Activated CD4-positive, alpha-beta T cell treated with anti-CD3 and anti-CD28 coated beads for 36 hours (primary cell): ENCODE measurements around the gene PRORP. TPM values are rescaled to one million over a fixed set of nuclear protein-coding genes. Genes with fewer than 3 reads are reported as not detected.

Experiments
- ATAC-seq: fragments of 200-7000 bp; cut with Tn5 transposase; one replicate; pipeline ENCODE4 v1.10.0; 2021; ENCODE audit warnings: mild to moderate bottlenecking, moderate library complexity
- CTCF ChIA-PET: fragments of 350-600 bp; sonication (Branson Sonifier 250); formaldehyde crosslinking; loops from one replicate; lab custom pipeline; 2021; ENCODE audit warnings: antibody characterized with exemption; lab: Charles Lee
- POLR2A ChIA-PET: fragments of 350-600 bp; sonication (Branson Sonifier 250); formaldehyde crosslinking; loops from one replicate; lab custom pipeline; 2021; ENCODE audit warnings: antibody characterized with exemption, inconsistent platforms; lab: Charles Lee
- DNase-seq: peaks from one replicate; pipeline ENCODE4 v3.0.0-alpha.2; 2020
- H3K27ac Mint-ChIP-seq: one replicate; pipeline ENCODE4 v1.8.0; 2021; ENCODE audit warnings: mixed read lengths
- H3K27me3 Mint-ChIP-seq: one replicate; pipeline ENCODE4 v1.8.0; 2021; ENCODE audit warnings: mixed read lengths
- H3K36me3 Mint-ChIP-seq: one replicate; pipeline ENCODE4 v1.8.0; 2021; ENCODE audit warnings: low read depth, mixed read lengths
- H3K4me1 Mint-ChIP-seq: one replicate; pipeline ENCODE4 v1.8.0; 2021; ENCODE audit warnings: mixed read lengths
- H3K4me3 Mint-ChIP-seq: one replicate; pipeline ENCODE4 v1.8.0; 2021; ENCODE audit warnings: mild to moderate bottlenecking, moderate library complexity, mixed read lengths
- H3K9me3 Mint-ChIP-seq: one replicate; pipeline ENCODE4 v1.8.0; 2021; ENCODE audit warnings: low read depth, mixed read lengths
- intact Hi-C, 2 experiments: fragments of 100-400 bp; cut with DNase I in 1 of 2; cut with micrococcal nuclease in 1 of 2; formaldehyde crosslinking; loops; one replicate each; pipeline versions ENCODE4 v1.14.2 to v1.15.1; 2022 to 2024; cut with DNase I, micrococcal nuclease
- total RNA-seq, 2 experiments: library from RNA; stranded (reverse); gene quantifications; one replicate each; pipeline ENCODE4 v1.2.3, GENCODE V29; 2021

Gene PRORP
- total RNA-seq, 2 experiments from 2014 or later, result 37.3 to 51.1 TPM

GRCh38 chr14:35155962-35156361 is 33.6 kb downstream of the PRORP start:
- no peaks in the 10 kb centered on the region for H3K9me3 Mint-ChIP-seq
- ChIA-PET CTCF (interaction anchor here (0.7 to 2.2 kb wide), 5 partner anchors 11 to 266 kb away, joined by 3 to 8 read pairs (median 4); no protein-coding TSS in a partner anchor), POLR2A (interaction anchor here (0.6 to 1.4 kb wide), 4 partner anchors 11 to 249 kb away, joined by 3 to 4 read pairs (median 3); partner anchors contain the start of gene NFKBIA)
- ATAC-seq (peak; percentile 25), DNase-seq (no peak)
- H3K36me3 Mint-ChIP-seq, result peaks cover 26% of the 10 kb centered on the region
- H3K27me3 Mint-ChIP-seq, result no peaks in the 10 kb centered on the region
- peaks cover 49% of the 10 kb centered on the region for H3K4me1 Mint-ChIP-seq
- peak overlapping the region; percentile 67 for H3K27ac Mint-ChIP-seq
- intact Hi-C loops, result no loop called here
- H3K4me3 Mint-ChIP-seq, result peak overlapping the region; percentile 19

DNA sequence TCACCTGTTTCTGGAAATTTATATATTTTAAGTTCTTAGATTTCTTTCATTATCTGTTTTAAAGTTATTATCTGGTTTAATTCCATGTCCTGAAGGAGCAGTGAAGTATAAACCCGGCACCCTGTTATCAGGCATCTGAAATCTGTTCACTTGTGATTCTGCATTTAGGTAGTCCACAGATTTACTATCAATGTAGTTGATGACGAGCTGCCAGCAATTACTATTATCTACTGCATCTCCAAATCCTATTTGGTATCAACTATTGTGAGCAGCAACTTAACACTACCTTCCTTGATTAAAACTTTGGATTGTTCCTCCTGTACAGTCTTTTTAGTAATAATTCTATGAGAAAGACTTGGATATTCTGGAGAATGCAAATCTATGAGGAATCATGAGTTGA is 36.1 kb downstream of the PRORP start:
- intact Hi-C loops, result no loop called here
- Mint-ChIP-seq H3K27ac (no peak overlapping the region), H3K36me3 (peaks cover 17% of the 10 kb centered on the region), H3K4me3 (no peak overlapping the region), H3K27me3 (no peaks in the 10 kb centered on the region), H3K4me1 (peaks cover 61% of the 10 kb centered on the region), H3K9me3 (no peaks in the 10 kb centered on the region)
- ChIA-PET POLR2A (interaction anchor here (1.1 kb wide), 1 partner anchor 246 kb away, joined by 3 read pairs; the partner anchor contains the start of gene NFKBIA), CTCF (interaction anchor here (0.7 to 1.2 kb wide), 5 partner anchors 17 to 269 kb away, joined by 3 to 4 read pairs (median 3); no protein-coding TSS in a partner anchor)
- DNase-seq (no peak), ATAC-seq (no peak)

DNA sequence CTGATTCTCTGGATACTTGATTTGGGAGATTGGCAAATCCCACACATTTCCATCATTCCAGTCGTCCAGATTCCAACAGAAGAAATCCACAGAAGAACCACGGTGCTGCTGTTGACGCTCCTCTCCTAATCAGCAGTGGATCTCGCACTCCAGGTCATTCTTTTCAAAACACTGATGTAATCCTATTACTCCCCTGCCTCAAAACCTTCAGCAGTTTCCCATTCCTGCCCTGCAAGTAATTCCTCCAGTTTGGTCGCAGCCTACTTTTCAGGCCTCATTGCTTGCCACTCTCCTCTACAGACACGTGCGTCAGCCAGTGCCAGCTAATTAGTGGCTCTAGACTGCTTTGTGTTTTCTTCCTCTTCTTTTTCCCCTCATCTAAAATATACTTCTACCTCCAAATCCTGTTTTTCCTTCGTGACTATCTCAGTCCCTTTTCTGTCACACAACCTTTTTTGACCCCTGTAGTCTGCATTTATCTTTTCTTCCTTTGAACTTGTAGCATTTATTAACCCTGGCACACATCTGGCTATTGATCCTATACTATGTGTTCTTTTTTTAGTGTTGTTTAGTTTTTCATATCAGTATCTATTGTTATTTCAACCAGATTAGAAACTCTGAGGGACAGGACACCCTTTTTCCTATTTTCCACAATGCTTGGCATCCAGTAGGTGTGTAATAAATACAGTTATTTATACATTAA is 36.8 kb downstream of the PRORP start:
- Mint-ChIP-seq H3K4me3 (no peak overlapping the region), H3K9me3 (no peaks in the 10 kb centered on the region), H3K4me1 (peaks cover 59% of the 10 kb centered on the region), H3K27ac (peak overlapping the region; percentile 7), H3K36me3 (peaks cover 20% of the 10 kb centered on the region), H3K27me3 (no peaks in the 10 kb centered on the region)
- intact Hi-C loops, result loop anchor here in 1 of 2 experiments (1.0 kb wide), 1 partner anchor 35 kb away; no protein-coding TSS in a partner anchor
- CTCF ChIA-PET, result interaction anchor here (0.7 to 1.6 kb wide), 5 partner anchors 9 to 268 kb away, joined by 3 to 4 read pairs (median 4); no protein-coding TSS in a partner anchor
- DNase-seq (no peak), ATAC-seq (no peak)
- POLR2A ChIA-PET, result interaction anchor here (1.1 to 1.5 kb wide), 2 partner anchors 246 to 258 kb away, joined by 3 read pairs; partner anchors contain the start of gene NFKBIA

DNA sequence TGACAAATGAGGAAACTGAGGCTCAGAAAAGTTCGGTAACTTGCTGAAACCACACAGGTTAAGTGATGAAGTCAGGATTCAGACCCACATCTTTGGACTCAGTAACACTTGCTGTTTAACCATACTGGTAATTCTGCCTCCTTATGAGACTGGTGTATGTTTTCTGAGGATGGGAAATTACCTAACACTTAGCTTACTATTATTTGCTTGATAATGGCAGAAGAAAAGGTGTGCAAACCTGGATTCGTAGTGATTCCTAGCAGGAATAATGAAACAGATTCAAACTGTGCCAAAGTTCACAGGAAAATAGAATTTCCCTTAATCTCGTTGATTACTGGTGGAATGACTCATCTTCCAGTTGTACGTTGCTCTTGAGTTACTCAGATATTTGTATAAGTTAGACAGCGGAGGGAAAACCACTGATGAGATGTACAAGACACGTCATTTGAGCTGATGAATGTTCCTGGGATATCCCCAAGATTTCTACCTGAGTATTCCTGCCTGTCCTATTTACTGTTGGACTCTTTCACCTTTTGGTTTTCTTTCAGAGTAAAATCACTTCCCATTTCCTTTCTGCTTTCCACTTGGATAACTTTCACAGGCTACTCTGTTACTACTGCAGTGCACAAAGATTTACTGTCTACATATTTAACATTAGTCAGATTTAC is 37.5 kb downstream of the PRORP start:
- Mint-ChIP-seq H3K27me3 (no peaks in the 10 kb centered on the region), H3K4me3 (peak overlapping the region; percentile 4), H3K27ac (peak overlapping the region; percentile 65), H3K9me3 (no peaks in the 10 kb centered on the region), H3K36me3 (peaks cover 23% of the 10 kb centered on the region), H3K4me1 (peaks cover 53% of the 10 kb centered on the region)
- DNase-seq, result no peak
- intact Hi-C loops, result loop anchor here (1.0 to 5.0 kb wide), 2 partner anchors 36 to 42 kb away; no protein-coding TSS in a partner anchor
- POLR2A ChIA-PET, result interaction anchor here (1.5 kb wide), 1 partner anchor 257 kb away, joined by 3 read pairs; no protein-coding TSS in a partner anchor
- ATAC-seq, result peak; percentile 85
- CTCF ChIA-PET, result interaction anchor here (0.5 to 2.2 kb wide), 6 partner anchors 10 to 254 kb away, joined by 3 to 6 read pairs (median 4); no protein-coding TSS in a partner anchor

DNA sequence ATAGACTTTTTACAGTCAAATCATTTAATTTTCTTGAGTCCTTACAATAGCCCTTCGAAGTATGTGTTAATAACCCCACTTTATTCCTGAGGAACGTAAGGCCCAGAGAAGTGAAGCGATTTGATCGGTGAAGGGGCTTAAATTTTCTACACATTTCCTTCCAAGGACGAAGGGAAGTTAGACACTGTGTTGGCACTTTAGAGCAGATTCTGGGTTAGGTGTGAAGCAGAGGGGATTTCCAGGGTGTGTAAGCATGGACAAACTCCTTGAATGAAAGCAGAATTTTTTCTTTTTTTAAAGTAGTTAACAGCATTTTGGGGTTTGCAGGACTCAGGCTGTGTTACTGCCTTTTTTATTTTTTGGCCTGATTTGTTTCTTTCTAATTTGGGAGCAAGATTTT is 38.9 kb downstream of the PRORP start:
- peak; percentile 46 for DNase-seq
- H3K36me3 Mint-ChIP-seq, result peaks cover 31% of the 10 kb centered on the region
- peak; percentile 77 for ATAC-seq
- peaks cover 43% of the 10 kb centered on the region for H3K4me1 Mint-ChIP-seq
- CTCF ChIA-PET, result interaction anchor here (0.6 to 2.2 kb wide), 6 partner anchors 11 to 346 kb away, joined by 3 to 7 read pairs (median 4); no protein-coding TSS in a partner anchor
- H3K9me3 Mint-ChIP-seq, result no peaks in the 10 kb centered on the region
- H3K27me3 Mint-ChIP-seq, result no peaks in the 10 kb centered on the region
- intact Hi-C loops, result loop anchor here in 1 of 2 experiments (5.0 kb wide), 1 partner anchor 41 kb away; no protein-coding TSS in a partner anchor
- H3K4me3 Mint-ChIP-seq, result no peak overlapping the region
- peak overlapping the region; percentile 51 for H3K27ac Mint-ChIP-seq
- POLR2A ChIA-PET, result interaction anchor here (0.6 kb wide), 1 partner anchor 311 kb away, joined by 5 read pairs; no protein-coding TSS in a partner anchor

DNA sequence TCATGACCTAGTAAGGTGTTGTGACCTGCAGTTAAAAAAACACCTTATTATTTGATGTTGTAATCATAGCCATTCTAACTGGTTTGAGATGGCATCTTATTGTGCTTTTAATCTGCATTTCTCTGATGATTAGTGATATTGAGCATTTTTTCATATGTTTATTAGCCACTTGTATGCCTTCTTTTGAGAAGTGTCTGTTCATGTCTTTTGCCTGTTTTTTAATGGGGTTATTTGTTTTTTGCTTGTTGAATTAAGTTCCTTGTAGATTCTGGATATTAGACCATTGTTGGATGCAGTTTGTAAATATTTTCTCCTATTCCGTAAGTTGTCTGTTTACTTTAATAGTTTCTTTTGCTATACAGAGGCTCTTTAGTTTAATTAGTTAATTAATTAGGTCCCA is 41.0 kb downstream of the PRORP start:
- no peak overlapping the region for H3K27ac Mint-ChIP-seq
- no peak overlapping the region for H3K4me3 Mint-ChIP-seq
- H3K9me3 Mint-ChIP-seq, result no peaks in the 10 kb centered on the region
- DNase-seq (no peak), ATAC-seq (no peak)
- peaks cover 36% of the 10 kb centered on the region for H3K4me1 Mint-ChIP-seq
- intact Hi-C loops, result loop anchor here in 1 of 2 experiments (5.0 kb wide), 1 partner anchor 39 kb away; no protein-coding TSS in a partner anchor
- ChIA-PET CTCF (interaction anchor here (2.0 kb wide), 1 partner anchor 13 kb away, joined by 5 read pairs; no protein-coding TSS in a partner anchor), POLR2A (no interaction called here)
- H3K36me3 Mint-ChIP-seq, result peaks cover 39% of the 10 kb centered on the region
- H3K27me3 Mint-ChIP-seq, result no peaks in the 10 kb centered on the region

GRCh38 chr14:35164849-35165248 is 42.5 kb downstream of the PRORP start:
- intact Hi-C loops, result loop anchor here in 1 of 2 experiments (5.0 kb wide), 1 partner anchor 37 kb away; no protein-coding TSS in a partner anchor
- peaks cover 26% of the 10 kb centered on the region for H3K4me1 Mint-ChIP-seq
- no peak for ATAC-seq

GRCh38 chr14:35167496-35167895 is 45.1 kb downstream of the PRORP start:
- intact Hi-C loops, result no loop called here
- Mint-ChIP-seq H3K4me3 (no peak overlapping the region), H3K9me3 (no peaks in the 10 kb centered on the region), H3K27me3 (no peaks in the 10 kb centered on the region), H3K36me3 (peaks cover 43% of the 10 kb centered on the region), H3K4me1 (peaks cover 5% of the 10 kb centered on the region), H3K27ac (no peak overlapping the region)
- ChIA-PET POLR2A (interaction anchor here (0.6 kb wide), 1 partner anchor 98 kb away, joined by 3 read pairs; no protein-coding TSS in a partner anchor), CTCF (interaction anchor here (1.2 kb wide), 1 partner anchor 240 kb away, joined by 6 read pairs; no protein-coding TSS in a partner anchor)
- ATAC-seq, result no peak
- DNase-seq, result no peak

More at GRCh38 chr14:35164849-35165248, 42.5 kb downstream of the PRORP start:
- POLR2A ChIA-PET, result no interaction called here
- Mint-ChIP-seq H3K9me3 (no peaks in the 10 kb centered on the region), H3K27me3 (no peaks in the 10 kb centered on the region), H3K4me3 (no peak overlapping the region), H3K36me3 (peaks cover 38% of the 10 kb centered on the region), H3K27ac (no peak overlapping the region)
- CTCF ChIA-PET, result interaction anchor here (0.6 to 1.0 kb wide), 2 partner anchors 24 to 654 kb away, joined by 3 read pairs; no protein-coding TSS in a partner anchor
- no peak for DNase-seq

Other genes with a start within 250 kb of the PRORP start
- 10 to 100 TPM; 53.9 to 75.2 TPM for gene BAZ1A, start 247.2 kb upstream of the PRORP start, total RNA-seq
- 10 to 100 TPM; 81.1 to 88.4 TPM for gene SRP54, start 139.6 kb upstream of the PRORP start, total RNA-seq
- gene FAM177A1, start 76.3 kb upstream of the PRORP start, total RNA-seq, result 10 to 100 TPM; 35.4 to 37.2 TPM
- gene PPP2R3C, start 562 bp upstream of the PRORP start, total RNA-seq, result 10 to 100 TPM; 43.8 to 53.5 TPM
- 100 to 1,000 TPM; 374 to 425 TPM for gene PSMA6, start 169.8 kb downstream of the PRORP start, total RNA-seq